ENCODE results near the gene GTF3C5.
"Not testable (repeated sequence)": the region's sequence is repeated elsewhere in the genome, so short reads cannot be mapped to it uniquely, and the experiment has no call there.

GTF3C5 gene

DNA sequence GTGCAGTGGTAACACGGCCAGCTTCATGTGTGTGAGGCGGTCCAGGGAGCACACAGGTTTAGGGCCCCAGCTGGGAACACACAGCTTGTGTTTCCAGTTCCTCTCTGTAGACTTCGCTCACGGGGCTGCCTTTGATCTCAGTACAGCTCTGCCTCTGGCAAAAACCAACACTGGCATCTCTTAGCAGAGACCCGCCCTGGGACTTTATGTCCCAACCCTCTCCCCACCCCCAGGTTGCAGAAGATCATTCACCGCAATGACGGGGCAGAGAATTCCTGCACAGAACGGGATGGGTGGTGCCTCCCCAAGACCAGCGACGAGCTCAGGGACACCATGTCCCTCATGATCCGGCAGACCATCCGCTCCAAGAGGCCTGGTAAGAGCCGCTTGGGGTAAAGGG is 25.7 kb downstream of the GTF3C5 start:
- no peak for DNase-seq

DNA sequence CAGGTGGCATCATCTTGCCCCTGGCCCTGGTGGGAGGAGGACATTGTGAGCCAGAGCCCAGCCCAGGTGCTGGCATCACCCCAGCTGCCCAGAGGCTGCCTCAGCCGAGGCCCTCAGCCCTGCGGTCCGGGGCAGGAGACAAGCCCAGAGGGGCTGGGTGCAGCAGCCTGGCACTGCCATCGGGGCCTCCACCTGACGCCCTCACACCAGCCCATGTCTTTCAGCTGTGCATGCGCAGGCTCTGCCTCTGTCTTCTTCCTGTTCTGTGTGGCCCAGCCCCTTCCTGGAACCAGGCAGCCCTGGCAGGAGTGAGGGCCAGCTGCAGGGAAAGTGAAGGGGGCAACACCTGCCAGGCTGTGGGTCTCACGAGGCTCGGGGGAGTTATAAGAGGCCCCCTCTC is 26.2 kb downstream of the GTF3C5 start:
- DNase-seq = no peak

DNA sequence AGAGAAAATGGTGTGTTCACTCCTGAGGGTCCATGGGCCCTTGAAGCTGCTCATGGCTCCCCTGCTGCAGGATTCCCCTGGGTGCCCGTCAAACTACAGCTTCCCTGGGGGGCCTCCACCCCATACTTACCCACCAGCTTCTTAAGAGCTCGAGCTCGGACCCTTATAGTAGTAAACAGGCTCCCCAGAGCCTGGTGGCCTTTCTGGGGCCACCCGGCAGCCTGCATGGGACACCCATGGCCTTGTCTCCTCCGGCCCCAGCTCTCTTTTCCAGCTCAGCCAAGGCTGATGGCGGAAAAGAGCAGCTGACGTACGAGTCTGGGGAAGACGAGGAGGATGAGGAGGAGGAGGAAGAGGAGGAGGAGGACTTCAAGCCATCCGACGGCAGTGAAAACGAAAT is 26.8 kb downstream of the GTF3C5 start:
- no peak for DNase-seq

DNA sequence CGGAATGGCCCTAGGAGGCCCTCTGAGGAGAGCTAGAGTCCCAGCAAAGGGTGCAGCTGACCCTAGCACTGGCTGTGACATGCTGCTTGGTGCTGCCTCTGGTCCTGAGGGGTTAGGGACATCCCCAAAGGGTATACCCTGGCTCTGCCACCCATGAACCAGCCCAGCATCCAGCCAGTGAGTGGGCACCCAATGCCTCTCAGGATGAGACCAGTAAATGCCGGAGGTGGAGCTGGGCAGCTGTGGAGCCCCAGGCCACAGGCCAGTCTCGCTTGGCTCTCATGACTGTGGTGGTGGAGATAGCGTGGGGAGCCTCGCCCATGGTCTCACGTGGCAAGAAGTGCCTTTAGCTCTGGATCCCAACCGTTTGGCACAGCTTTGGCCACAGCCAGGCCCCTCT is 27.3 kb downstream of the GTF3C5 start:
- no peak for DNase-seq

DNA sequence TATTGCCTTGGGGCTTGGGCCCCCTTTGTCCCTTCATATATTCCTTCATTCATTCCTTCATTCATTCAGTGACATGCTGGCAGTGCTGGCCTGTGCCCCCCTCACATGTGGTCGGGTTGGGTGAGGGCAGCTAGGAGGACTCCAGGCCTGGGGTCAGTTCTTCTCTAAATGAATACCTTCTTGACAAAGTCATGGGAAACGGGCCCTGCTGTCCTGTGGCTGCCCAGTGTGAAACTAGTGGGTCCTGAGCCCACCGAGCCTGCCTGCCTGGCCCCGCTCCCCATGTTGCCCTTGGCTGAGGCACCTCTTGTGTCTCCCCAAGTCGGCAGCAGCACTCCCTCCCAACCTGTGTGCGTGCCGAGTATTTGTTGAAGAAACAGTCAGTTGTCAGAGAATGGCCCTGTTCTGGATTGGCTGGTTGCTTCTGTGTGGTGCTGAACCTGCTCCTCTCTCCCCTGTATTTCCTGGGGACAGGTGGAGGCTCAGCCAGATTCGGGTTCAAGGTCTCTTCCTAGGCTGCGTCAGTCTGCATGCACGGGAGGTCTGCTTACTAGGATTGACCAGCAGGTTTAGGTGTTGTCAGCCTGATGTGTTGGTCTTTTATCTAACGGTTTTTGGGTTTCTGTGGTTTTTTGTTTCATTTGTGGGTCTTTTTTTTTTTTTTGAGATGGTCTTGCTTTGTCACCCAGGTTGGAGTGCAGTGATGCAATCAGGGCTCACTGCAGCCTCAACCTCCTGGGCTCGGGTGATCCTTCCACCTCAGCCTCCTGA is 27.9 kb downstream of the GTF3C5 start:
- DNase-seq = no peak

DNA sequence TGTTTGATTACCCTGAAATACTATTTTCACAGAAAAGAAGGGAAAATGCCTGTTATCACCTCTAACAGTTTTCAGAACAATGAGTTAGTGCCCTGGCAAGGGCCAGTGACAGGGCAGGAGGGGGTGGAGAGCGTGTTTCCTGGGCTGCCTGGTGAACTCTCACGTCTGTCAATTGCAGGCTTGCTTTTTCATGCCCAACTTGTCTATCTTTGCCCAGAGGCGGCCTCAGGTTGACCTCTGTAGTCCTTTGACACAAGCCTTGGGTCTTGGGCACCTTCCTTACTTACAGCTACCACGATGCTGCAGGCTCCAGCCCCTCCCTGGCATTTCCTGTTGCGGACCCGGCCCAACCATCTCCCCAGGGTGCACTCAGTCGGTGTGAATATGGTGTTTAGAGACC is 28.8 kb downstream of the GTF3C5 start:
- no peak for DNase-seq

DNA sequence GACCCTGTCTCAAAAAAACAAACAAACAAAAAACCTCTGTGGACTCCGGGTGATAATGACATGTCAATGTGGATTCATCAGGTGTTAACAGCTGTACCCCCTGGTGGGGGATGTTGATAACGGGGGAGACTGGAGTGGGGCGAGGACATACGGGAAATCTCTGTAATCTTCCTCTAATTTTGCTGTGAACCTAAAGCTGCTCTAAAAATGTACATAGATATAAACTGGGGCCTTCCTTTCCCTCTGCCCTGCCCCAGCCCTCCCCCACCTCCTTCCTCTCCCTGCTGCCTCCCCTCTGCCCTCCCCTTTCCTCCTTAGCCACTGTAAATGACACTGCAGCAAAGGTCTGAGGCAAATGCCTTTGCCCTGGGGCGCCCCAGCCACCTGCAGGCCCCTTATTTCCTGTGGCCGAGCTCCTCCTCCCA is 29.6 kb downstream of the GTF3C5 start:
- no peak for DNase-seq

DNA sequence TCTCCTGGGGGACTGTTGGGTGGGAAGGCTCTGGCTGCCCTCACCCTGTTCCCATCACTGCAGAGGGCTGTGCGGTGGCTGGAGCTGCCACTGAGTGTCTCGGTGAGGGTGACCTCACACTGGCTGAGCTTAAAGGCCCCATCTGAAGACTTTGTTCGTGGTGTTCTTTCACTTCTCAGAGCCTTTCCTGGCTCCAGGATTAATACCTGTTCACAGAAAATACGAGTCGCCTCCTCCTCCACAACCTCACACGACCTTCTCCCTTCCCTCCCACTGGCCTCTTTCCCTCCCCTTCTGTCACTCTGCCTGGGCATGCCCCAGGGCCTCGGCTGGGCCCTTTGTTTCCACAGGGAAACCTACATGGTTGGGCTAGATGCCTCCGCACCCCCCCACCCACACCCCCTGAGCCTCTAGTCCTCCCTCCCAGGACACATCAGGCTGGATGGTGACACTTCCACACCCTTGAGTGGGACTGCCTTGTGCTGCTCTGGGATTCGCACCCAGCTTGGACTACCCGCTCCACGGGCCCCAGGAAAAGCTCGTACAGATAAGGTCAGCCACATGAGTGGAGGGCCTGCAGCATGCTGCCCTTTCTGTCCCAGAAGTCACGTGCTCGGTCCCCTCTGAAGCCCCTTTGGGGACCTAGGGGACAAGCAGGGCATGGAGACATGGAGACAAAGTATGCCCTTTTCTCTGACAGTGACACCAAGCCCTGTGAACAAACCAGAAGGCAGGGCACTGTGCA is 30.4 kb downstream of the GTF3C5 start:
- DNase-seq = not testable (repeated sequence)

DNA sequence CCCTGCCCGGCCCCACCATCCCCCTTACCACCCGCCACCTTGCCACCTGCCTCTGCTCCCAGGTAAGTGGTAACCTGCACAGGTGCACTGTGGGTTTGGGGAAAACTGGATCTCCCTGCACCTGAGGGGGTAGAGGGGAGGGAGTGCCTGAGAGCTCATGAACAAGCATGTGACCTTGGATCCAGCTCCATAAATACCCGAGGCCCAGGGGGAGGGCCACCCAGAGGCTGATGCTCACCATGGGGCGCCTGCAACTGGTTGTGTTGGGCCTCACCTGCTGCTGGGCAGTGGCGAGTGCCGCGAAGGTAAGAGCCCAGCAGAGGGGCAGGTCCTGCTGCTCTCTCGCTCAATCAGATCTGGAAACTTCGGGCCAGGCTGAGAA is 31.0 kb downstream of the GTF3C5 start, which contains the start of gene CEL:
TSS of gene CEL (plus strand) at position 218 of the 382 bp plus-strand sequence. CDS start at position 240, 22 bp downstream.
- not testable (repeated sequence) for DNase-seq

DNA sequence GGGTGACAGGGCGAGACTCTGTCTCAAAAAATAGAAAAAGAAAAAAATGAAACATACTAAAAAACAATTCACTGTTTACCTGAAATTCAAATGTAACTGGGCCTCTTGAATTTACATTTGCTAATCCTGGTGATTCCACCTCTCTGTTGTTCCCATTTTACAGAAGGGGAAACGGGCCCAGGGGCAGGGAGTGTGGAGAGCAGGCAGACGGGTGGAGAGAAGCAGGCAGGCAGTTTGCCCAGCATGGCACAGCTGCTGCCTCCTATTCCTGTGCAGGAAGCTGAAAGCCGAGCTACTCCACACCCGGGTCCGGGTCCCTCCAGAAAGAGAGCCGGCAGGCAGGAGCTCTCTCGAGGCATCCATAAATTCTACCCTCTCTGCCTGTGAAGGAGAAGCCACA is 31.8 kb downstream of the GTF3C5 start:
- not testable (repeated sequence) for DNase-seq

DNA sequence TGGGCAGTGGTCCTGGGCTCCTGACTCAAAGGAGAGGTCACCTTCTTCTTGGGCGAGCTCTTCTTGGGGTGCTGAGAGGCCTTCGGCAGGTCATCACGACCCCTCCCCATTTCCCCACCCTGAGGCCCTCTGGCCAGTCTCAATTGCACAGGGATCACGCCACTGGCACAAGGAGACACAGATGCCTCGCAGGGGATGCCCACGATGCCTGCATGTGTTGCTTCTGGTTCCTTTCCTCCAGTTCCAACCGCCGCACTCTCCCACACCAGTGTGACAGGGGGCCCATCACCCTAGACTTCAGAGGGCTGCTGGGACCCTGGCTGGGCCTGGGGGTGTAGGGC is 32.3 kb downstream of the GTF3C5 start:
- DNase-seq = no peak

DNA sequence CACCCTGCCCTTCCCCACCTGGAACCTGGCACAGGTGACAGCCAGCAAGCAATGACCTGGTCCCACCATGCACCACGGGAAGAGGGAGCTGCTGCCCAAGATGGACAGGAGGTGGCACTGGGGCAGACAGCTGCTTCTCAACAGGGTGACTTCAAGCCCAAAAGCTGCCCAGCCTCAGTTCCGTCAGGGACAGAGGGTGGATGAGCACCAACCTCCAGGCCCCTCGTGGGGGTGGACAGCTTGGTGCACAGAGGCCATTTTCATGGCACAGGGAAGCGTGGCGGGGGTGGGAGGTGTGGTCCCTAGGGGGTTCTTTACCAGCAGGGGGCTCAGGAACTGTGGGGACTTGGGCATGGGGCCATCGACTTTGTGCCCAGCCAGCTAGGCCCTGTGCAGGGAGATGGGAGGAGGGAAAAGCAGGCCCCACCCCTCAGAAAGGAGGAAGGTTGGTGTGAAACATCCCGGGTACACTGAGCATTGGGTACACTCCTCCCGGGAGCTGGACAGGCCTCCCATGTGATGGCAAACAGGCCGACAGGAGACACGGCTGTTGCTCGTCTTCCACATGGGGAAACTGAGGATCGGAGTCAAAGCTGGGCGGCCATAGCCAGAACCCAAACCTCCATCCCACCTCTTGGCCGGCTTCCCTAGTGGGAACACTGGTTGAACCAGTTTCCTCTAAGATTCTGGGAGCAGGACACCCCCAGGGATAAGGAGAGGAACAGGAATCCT is 32.9 kb downstream of the GTF3C5 start:
- no peak for DNase-seq

DNA sequence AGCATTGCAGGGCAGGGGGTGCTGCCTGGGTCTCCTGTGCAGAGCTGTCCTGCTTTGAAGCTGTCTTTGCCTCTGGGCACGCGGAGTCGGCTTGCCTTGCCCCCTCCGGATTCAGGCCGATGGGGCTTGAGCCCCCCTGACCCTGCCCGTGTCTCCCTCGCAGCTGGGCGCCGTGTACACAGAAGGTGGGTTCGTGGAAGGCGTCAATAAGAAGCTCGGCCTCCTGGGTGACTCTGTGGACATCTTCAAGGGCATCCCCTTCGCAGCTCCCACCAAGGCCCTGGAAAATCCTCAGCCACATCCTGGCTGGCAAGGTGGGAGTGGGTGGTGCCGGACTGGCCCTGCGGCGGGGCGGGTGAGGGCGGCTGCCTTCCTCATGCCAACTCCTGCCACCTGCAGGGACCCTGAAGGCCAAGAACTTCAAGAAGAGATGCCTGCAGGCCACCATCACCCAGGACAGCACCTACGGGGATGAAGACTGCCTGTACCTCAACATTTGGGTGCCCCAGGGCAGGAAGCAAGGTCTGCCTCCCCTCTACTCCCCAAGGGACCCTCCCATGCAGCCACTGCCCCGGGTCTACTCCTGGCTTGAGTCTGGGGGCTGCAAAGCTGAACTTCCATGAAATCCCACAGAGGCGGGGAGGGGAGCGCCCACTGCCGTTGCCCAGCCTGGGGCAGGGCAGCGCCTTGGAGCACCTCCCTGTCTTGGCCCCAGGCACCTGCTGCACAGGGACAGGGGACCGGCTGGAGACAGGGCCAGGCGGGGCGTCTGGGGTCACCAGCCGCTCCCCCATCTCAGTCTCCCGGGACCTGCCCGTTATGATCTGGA is 33.7 kb downstream of the GTF3C5 start:
- no peak for DNase-seq

DNA sequence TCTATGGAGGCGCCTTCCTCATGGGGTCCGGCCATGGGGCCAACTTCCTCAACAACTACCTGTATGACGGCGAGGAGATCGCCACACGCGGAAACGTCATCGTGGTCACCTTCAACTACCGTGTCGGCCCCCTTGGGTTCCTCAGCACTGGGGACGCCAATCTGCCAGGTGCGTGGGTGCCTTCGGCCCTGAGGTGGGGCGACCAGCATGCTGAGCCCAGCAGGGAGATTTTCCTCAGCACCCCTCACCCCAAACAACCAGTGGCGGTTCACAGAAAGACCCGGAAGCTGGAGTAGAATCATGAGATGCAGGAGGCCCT is 34.2 kb downstream of the GTF3C5 start:
- DNase-seq = no peak

DNA sequence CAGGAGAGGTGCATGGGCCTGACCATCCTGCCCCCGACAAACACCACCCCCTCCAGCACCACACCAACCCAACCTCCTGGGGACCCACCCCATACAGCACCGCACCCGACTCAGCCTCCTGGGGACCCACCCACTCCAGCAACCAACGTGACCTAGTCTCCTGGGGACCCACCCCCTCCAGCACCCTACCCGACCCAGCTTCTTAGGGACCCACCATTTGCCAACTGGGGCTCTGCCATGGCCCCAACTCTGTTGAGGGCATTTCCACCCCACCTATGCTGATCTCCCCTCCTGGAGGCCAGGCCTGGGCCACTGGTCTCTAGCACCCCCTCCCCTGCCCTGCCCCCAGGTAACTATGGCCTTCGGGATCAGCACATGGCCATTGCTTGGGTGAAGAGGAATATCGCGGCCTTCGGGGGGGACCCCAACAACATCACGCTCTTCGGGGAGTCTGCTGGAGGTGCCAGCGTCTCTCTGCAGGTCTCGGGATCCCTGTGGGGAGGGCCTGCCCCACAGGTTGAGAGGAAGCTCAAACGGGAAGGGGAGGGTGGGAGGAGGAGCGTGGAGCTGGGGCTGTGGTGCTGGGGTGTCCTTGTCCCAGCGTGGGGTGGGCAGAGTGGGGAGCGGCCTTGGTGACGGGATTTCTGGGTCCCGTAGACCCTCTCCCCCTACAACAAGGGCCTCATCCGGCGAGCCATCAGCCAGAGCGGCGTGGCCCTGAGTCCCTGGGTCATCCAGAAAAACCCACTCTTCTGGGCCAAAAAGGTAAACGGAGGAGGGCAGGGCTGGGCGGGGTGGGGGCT is 35.6 kb downstream of the GTF3C5 start:
- no peak for DNase-seq

DNA sequence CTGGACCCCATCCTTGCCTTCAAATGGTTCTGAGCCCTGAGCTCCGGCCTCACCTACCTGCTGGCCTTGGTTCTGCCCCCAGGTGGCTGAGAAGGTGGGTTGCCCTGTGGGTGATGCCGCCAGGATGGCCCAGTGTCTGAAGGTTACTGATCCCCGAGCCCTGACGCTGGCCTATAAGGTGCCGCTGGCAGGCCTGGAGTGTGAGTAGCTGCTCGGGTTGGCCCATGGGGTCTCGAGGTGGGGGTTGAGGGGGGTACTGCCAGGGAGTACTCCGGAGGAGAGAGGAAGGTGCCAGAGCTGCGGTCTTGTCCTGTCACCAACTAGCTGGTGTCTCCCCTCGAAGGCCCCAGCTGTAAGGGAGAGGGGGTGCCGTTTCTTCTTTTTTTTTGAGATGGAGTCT is 36.2 kb downstream of the GTF3C5 start:
- no peak for DNase-seq

DNA sequence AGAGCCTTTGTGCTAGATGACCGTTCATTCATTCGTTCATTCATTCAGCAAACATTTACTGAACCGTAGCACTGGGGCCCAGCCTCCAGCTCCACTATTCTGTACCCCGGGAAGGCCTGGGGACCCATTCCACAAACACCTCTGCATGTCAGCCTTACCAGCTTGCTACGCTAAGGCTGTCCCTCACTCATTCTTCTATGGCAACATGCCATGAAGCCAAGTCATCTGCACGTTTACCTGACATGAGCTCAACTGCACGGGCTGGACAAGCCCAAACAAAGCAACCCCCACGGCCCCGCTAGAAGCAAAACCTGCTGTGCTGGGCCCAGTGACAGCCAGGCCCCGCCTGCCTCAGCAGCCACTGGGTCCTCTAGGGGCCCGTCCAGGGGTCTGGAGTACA is 37.0 kb downstream of the GTF3C5 start:
- no peak for DNase-seq

DNA sequence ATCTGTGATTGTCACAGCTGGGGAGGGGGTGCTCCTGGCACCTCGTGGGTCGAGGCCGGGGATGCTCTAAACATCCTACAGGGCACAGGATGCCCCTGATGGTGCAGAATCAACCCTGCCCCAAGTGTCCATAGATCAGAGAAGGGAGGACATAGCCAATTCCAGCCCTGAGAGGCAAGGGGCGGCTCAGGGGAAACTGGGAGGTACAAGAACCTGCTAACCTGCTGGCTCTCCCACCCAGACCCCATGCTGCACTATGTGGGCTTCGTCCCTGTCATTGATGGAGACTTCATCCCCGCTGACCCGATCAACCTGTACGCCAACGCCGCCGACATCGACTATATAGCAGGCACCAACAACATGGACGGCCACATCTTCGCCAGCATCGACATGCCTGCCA is 37.6 kb downstream of the GTF3C5 start:
- not testable (repeated sequence) for DNase-seq

DNA sequence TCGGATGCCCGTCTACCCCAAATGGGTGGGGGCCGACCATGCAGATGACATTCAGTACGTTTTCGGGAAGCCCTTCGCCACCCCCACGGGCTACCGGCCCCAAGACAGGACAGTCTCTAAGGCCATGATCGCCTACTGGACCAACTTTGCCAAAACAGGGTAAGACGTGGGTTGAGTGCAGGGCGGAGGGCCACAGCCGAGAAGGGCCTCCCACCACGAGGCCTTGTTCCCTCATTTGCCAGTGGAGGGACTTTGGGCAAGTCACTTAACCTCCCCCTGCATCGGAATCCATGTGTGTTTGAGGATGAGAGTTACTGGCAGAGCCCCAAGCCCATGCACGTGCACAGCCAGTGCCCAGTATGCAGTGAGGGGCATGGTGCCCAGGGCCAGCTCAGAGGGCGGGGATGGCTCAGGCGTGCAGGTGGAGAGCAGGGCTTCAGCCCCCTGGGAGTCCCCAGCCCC is 39.7 kb downstream of the GTF3C5 start:
- not testable (repeated sequence) for DNase-seq

DNA sequence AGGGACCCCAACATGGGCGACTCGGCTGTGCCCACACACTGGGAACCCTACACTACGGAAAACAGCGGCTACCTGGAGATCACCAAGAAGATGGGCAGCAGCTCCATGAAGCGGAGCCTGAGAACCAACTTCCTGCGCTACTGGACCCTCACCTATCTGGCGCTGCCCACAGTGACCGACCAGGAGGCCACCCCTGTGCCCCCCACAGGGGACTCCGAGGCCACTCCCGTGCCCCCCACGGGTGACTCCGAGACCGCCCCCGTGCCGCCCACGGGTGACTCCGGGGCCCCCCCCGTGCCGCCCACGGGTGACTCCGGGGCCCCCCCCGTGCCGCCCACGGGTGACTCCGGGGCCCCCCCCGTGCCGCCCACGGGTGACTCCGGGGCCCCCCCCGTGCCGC is 40.2 kb downstream of the GTF3C5 start:
- DNase-seq = not testable (repeated sequence)

DNA sequence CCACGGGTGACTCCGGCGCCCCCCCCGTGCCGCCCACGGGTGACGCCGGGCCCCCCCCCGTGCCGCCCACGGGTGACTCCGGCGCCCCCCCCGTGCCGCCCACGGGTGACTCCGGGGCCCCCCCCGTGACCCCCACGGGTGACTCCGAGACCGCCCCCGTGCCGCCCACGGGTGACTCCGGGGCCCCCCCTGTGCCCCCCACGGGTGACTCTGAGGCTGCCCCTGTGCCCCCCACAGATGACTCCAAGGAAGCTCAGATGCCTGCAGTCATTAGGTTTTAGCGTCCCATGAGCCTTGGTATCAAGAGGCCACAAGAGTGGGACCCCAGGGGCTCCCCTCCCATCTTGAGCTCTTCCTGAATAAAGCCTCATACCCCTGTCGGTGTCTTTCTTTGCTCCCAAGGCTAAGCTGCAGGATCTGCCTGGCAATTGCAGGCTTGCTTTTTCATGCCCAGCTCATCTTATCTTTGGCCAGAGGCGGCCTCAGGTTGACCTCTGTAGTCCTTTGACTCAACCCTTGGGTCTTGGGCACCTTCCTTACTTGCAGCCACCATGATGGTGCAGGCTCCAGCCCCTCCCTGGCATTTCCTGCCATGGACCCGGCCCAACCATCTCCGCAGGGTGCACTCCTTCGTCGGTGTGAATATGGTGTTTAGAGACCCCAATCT is 40.8 kb downstream of the GTF3C5 start:
- DNase-seq = no peak
